GM12872 (cell line): ENCODE data around the gene ADSS2.

Source experiments
- CTCF ChIP-seq: IDR thresholded peaks from 3 replicates; pipeline ENCODE4 v1.5.1; 2011; ENCODE audit warnings: low read depth, mild to moderate bottlenecking, low read length, moderate library complexity; ENCODE audit not compliant: insufficient read depth

Gene ADSS2

DNA sequence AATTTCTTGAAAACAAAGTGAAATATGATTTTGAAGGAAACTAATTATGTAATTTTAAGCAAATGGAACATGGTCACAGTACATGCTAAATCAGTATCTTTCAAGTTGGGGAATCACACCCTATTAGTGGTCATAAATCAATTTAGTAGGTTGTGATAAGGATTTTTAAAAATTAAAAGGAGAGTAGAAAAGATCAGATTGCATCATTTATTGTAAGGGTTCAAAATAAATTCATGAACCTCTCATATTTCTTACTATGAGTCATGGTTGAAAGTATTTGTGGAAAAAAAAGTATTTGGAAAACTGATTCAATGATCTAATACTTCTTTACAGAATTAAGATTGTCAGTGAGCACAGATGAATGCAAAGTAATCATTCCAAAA lies 14.6 kb downstream of the ADSS2 start:
- no peak for TF ChIP-seq CTCF

DNA sequence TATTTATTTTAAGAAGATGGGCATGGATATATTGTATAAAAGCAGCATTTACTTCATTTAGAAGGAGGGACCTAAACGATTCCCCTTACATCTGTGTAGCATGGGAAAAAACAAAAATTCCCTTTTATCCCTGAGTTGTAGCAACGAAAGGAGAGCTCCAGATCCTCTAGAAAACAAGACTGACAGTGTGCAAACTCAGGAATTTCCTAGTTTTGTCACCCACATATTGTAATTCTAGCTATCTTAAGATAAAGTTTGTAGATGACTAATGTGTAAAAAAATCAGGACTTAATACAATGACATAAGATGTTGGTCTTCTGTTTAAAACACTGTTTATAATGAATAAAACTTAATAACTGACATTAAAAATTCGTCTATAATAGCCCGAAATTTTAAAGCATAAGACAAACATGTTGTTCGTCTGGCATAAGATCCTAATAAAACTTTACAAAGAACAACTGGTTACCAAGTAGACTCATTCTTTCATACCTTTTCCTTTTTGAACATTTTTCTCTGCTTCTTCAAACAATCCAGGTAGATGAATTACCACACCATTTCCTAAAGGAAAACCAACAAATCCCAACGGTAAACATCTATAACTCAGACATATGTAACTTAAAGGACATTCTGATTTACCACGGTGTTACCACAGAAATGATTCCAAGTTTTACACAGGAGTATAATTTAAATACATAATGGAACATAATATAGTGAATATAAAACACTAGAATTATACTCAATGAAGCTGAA lies 15.2 kb downstream of the ADSS2 start:
- no peak for TF ChIP-seq CTCF

- TF ChIP-seq CTCF: no peak
Observed at GRCh38 chr1:244435562-244436205, 16.0 kb downstream of the ADSS2 start.

DNA sequence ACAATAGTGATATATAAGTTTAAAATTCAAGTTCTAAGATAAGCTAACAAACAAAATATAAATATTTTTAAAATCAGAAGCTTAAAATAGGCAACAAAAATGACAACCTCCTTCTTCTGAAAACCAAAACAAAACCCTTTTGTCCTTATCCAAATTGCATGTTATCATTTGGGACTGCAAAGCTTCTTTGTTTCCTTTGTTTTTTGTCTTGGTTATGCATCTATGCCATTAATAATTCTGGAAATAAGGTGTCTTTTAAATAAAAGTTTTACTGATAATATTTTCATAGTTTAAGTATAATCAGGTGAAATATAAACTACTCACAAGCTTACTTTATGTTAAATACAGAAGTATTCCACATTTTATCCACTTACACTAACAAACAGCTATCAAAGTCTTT lies 20.5 kb downstream of the ADSS2 start:
- TF ChIP-seq CTCF: no peak

DNA sequence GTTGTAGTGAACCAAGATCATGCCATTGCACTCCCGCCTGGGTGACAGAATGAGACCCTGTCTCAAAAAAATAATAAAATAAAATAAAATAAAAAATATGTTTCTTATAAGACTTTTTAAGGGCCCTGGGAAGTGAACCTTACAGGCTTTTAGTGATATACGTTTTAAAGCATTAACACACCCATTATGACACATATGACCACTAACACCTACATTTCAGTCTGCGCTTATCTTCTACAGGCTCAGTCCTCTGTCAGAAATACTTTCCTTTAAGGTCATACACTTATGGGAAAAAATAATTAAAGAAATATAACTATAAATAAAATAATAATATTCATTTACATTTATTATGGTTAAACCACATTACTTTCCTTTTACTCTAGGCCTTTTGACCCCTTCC lies 21.9 kb downstream of the ADSS2 start:
- no peak for TF ChIP-seq CTCF

DNA sequence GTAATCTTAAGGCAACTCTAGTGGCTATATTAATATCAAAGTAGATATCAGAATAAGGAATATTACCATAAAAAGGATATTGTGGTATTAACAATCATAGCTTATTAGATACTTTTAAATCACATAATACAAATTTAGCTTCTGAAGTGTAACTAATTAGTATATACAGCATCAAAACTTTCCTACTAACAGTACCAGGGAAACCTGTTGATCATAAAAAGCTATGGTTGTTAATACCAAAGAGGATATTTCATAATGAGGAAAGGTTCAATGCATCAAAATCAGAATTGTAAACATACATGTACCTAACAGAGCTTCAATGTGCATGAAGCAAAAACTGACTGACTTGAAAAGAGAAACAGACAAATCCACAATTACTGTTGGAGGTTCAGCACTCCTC lies 24.1 kb downstream of the ADSS2 start:
- TF ChIP-seq CTCF: no peak

GRCh38 chr1:244424649-244425334 lies 26.9 kb downstream of the ADSS2 start:
- no peak for TF ChIP-seq CTCF
